ENCODE data around the gene DAZAP1. TPM values are rescaled to one million over a fixed set of nuclear protein-coding genes. Genes with fewer than 3 reads are reported as not detected.
A peak's percentile ranks its signal among the peaks of the same experiment; 100 is the strongest.

DAZAP1 gene
- total RNA-seq, 1 experiment from 2014 or later, result 229 TPM

DNA sequence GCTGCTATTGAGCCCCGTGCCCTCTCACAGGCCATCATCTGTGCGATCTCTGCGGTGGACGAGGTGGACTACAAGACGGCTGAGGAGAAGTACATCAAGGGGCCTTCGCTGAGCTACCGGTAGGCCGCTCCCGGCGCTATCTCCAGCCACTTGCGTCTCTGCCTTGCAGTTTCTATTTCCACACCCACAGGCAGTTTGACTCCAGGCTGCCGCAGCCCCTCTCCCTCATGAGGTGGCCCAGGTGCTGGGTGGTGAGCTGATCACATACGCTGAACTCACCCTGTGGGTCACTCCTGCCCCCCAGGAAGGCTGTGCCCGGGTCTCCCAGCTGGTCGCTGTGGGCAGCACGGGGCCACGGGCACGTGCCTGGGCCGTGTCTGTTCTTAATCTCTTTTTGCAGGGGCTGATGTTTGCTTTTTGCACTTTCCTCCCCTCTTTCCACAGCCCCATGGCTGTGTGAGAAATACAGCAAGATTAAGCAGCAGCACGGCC is 34.3 kb upstream of the DAZAP1 start:
- Histone ChIP-seq H3K9me3 (ENCODE audit: low read depth, low read length, poor library complexity, severe bottlenecking) (no peaks in the 10 kb centered on the region), H3K4me1 (ENCODE audit: insufficient read depth, low read length, poor library complexity, severe bottlenecking) (peaks cover 5% of the 10 kb centered on the region), H3K4me3 (ENCODE audit: low read depth, low read length, poor library complexity, severe bottlenecking) (no peak overlapping the region), H3K27me3 (replicated peaks; ENCODE audit: insufficient read depth, low read depth, low read length, poor library complexity) (no peaks in the 10 kb centered on the region), H3K36me3 (ENCODE audit: insufficient read depth, low read length, poor library complexity, severe bottlenecking) (peaks cover 46% of the 10 kb centered on the region), H3K27ac (ENCODE audit: low read depth, low read length, poor library complexity, severe bottlenecking) (peak overlapping the region; percentile 63)
- BruUV-seq (replicated peaks), result no TSS peak
- DNase-seq (ENCODE audit: low spot score), result no peak
- TF ChIP-seq, protein P1, sequence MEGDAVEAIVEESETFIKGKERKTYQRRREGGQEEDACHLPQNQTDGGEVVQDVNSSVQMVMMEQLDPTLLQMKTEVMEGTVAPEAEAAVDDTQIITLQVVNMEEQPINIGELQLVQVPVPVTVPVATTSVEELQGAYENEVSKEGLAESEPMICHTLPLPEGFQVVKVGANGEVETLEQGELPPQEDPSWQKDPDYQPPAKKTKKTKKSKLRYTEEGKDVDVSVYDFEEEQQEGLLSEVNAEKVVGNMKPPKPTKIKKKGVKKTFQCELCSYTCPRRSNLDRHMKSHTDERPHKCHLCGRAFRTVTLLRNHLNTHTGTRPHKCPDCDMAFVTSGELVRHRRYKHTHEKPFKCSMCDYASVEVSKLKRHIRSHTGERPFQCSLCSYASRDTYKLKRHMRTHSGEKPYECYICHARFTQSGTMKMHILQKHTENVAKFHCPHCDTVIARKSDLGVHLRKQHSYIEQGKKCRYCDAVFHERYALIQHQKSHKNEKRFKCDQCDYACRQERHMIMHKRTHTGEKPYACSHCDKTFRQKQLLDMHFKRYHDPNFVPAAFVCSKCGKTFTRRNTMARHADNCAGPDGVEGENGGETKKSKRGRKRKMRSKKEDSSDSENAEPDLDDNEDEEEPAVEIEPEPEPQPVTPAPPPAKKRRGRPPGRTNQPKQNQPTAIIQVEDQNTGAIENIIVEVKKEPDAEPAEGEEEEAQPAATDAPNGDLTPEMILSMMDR (conservative IDR thresholded peaks at IDR 0.05; ENCODE audit: low read depth, low read length), result no peak
- no peak for TF ChIP-seq EZH2 (IDR thresholded peaks at IDR 0.05; ENCODE audit: borderline replicate concordance, low read depth, low read length, poor library complexity, severe bottlenecking)
- ChIA-PET CTCF (no interaction called here), POLR2A (ENCODE audit: low non-redundant PET) (no interaction called here)
- intact Hi-C loops (cut with micrococcal nuclease; ENCODE audit: unreplicated experiment), result no loop called here

DNA sequence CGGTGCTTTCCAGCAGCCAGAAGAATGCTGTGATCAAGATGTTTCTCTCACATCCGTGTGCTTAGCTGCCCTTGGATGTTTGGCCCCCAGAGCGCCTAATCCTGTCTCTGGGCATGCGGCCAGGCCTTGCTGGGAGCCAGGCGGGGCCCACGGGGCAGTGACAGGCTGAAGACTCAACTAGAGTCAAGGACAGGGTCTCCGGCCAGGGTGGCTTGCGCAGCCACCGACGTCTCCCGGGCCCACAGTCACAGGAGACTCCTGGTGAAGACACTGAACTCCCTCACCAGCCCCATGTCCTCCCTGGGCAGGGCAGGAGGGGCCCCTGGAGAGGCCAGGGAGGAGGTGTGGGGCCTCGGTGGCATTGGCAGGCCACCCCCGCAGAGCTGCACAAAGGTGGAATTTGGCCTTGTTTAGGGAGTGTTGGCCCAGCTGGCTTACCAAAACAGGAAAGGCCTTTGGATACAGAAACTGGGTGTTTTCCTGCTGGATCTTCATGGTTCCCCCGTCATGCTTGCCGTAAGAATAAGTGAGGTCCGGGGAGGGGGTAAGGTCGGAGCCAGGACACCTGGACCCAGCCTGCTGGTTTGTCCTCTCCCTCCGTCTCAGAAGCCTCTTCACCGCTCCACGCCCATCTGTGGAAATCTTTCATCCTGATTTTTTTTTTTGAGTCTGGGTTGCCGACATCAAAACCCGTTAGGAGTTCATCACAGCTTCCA is 33.7 kb upstream of the DAZAP1 start:
- no TSS peak for BruUV-seq (replicated peaks)
- Histone ChIP-seq H3K27me3 (replicated peaks; ENCODE audit: insufficient read depth, low read depth, low read length, poor library complexity) (no peaks in the 10 kb centered on the region), H3K36me3 (ENCODE audit: insufficient read depth, low read length, poor library complexity, severe bottlenecking) (peaks cover 46% of the 10 kb centered on the region), H3K27ac (ENCODE audit: low read depth, low read length, poor library complexity, severe bottlenecking) (peak overlapping the region; percentile 63), H3K9me3 (ENCODE audit: low read depth, low read length, poor library complexity, severe bottlenecking) (no peaks in the 10 kb centered on the region), H3K4me1 (ENCODE audit: insufficient read depth, low read length, poor library complexity, severe bottlenecking) (peaks cover 5% of the 10 kb centered on the region), H3K4me3 (ENCODE audit: low read depth, low read length, poor library complexity, severe bottlenecking) (no peak overlapping the region)
- ChIA-PET CTCF (no interaction called here), POLR2A (ENCODE audit: low non-redundant PET) (no interaction called here)
- TF ChIP-seq, protein P1 (conservative IDR thresholded peaks at IDR 0.05; ENCODE audit: low read depth, low read length), result no peak
- no peak for TF ChIP-seq EZH2 (IDR thresholded peaks at IDR 0.05; ENCODE audit: borderline replicate concordance, low read depth, low read length, poor library complexity, severe bottlenecking)
- intact Hi-C loops (cut with micrococcal nuclease; ENCODE audit: unreplicated experiment), result no loop called here
- DNase-seq (ENCODE audit: low spot score), result peak; percentile 44

DNA sequence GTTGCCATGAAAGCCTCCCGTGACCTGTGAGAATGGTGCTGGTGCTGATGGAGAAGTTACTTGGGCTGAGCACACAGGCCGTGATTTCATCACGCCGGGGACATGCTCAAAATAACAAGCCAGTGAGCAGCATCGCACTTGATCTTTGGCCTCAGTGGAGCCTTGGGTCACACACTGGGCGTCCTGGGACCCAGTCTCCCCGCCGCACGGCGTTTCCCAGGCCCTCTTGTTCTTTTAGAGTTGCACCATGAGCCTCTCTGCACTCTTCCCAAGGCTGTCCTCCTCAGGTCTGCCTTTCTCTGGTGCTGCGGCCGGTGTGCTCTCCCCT is 33.2 kb upstream of the DAZAP1 start:
- no TSS peak for BruUV-seq (replicated peaks)
- TF ChIP-seq, protein P1 (conservative IDR thresholded peaks at IDR 0.05; ENCODE audit: low read depth, low read length), result no peak
- TF ChIP-seq EZH2 (IDR thresholded peaks at IDR 0.05; ENCODE audit: borderline replicate concordance, low read depth, low read length, poor library complexity, severe bottlenecking), result no peak
- Histone ChIP-seq H3K9me3 (ENCODE audit: low read depth, low read length, poor library complexity, severe bottlenecking) (no peaks in the 10 kb centered on the region), H3K27me3 (replicated peaks; ENCODE audit: insufficient read depth, low read depth, low read length, poor library complexity) (no peaks in the 10 kb centered on the region), H3K4me1 (ENCODE audit: insufficient read depth, low read length, poor library complexity, severe bottlenecking) (peaks cover 5% of the 10 kb centered on the region), H3K27ac (ENCODE audit: low read depth, low read length, poor library complexity, severe bottlenecking) (no peak overlapping the region), H3K36me3 (ENCODE audit: insufficient read depth, low read length, poor library complexity, severe bottlenecking) (peaks cover 43% of the 10 kb centered on the region), H3K4me3 (ENCODE audit: low read depth, low read length, poor library complexity, severe bottlenecking) (no peak overlapping the region)
- CTCF ChIA-PET, result no interaction called here
- no peak for DNase-seq (ENCODE audit: low spot score)
- intact Hi-C loops (cut with micrococcal nuclease; ENCODE audit: unreplicated experiment), result no loop called here
- POLR2A ChIA-PET (ENCODE audit: low non-redundant PET), result no interaction called here
